Breast epithelium (tissue), 4 donors: ENCODE results near the gene TM9SF2. TPM values are rescaled to one million over a fixed set of nuclear protein-coding genes. Genes with fewer than 3 reads are reported as not detected.

Experiments
- DNase-seq, 2 donors: peaks; one replicate each; pipeline ENCODE4 v3.0.0-alpha.2; 2019; ENCODE audit warnings: low spot score in 2 of 2
- H3K27ac ChIP-seq, 2 donors: fragments of 200-600 bp; sonication (generic) in 1 of 2; one replicate each; pipeline ENCODE4 v1.5.1; 2016 to 2019; ENCODE audit warnings: mild to moderate bottlenecking in 1 of 2
- H3K27me3 ChIP-seq, 2 donors: fragments of 200-600 bp; sonication (generic) in 1 of 2; one replicate each; pipeline versions ENCODE4 v1.5.1 to v1.6.0; 2017 to 2019; ENCODE audit warnings: control low read depth in 1 of 2, mild to moderate bottlenecking in 1 of 2
- H3K36me3 ChIP-seq: fragments of 200-600 bp; one replicate; pipeline ENCODE4 v1.5.1; 2019
- H3K4me1 ChIP-seq, 2 donors: fragments of 200-600 bp; sonication (generic); one replicate each; pipeline ENCODE4 v1.5.1; 2016 to 2019; ENCODE audit warnings: control low read depth in 1 of 2
- H3K4me3 ChIP-seq, 3 donors: fragments of 200-600 bp; sonication (generic); 1 replicate in 2 of 3; 2 replicates in 1 of 3; pipeline ENCODE4 v1.5.1; 2016 to 2019; ENCODE audit warnings: mild to moderate bottlenecking in 3 of 3, moderate library complexity in 2 of 3
- H3K9me3 ChIP-seq, 2 donors: fragments of 200-600 bp; sonication (generic) in 1 of 2; one replicate each; pipeline ENCODE4 v1.5.1; 2016 to 2019; ENCODE audit warnings: control low read depth in 1 of 2
- POLR2A ChIP-seq: fragments of 450-650 bp; IDR thresholded peaks from one replicate; pipeline ENCODE4 v1.6.1; 2016; ENCODE audit warnings: antibody characterized with exemption, mild to moderate bottlenecking, moderate library complexity
- POLR2AphosphoS5 ChIP-seq, 3 donors: sonication (generic); formaldehyde crosslinking; IDR thresholded peaks; one replicate each; pipeline ENCODE4 v1.6.1; 2017; ENCODE audit warnings: antibody characterized with exemption in 3 of 3
- intact Hi-C: fragments of 100-400 bp; cut with DNase I; formaldehyde crosslinking; loops from one replicate; pipeline ENCODE4 v1.15.1; 2023; ENCODE audit warnings: low total_unique reads
- total RNA-seq, 3 donors: library from RNA; depleted of rRNA; stranded (reverse); fragments of >200 nt; gene quantifications; one replicate each; pipeline ENCODE4 v1.1.0, GENCODE V29; 2016
- TF ChIP-seq, protein P1 (sequence below), 3 donors: fragments of 450-650 bp; IDR thresholded peaks; one replicate each; pipeline ENCODE4 v1.5.1; 2016 to 2017; ENCODE audit warnings: antibody characterized with exemption in 3 of 3, mild to moderate bottlenecking in 3 of 3, moderate library complexity in 3 of 3

The TM9SF2 gene
- total RNA-seq, 3 donors from 2014 or later = 95.1 to 155 (median 107) TPM

DNA sequence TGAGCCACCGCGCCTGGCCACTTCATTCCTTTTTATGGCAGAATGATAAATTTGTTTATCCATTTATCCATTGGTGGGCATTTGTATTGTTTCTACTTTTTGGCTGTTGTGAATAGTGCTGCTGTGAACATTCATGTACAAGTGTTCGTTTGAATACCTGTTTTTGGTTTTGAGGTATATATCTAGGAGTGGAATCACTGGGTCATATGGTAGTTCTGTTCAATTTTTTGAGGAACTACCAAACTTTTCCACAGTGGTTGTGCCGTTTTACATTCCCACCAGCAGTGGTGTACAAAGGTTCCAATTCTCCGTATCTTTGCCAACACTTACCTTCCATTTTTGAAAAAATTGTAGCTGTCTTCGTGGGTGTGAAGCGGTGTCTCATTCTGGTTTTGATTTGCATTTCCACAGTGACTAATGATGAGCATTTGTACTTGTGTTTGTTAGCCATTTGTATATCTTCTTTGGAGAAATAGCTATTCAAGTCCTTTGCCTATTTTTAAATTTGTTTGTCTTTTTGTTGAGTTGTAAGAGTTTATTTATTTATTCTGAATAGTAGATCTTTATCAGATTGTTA lies 55.7 kb downstream of the TM9SF2 start:
- TF ChIP-seq POLR2A = no peak
- TF ChIP-seq POLR2AphosphoS5 (IDR thresholded peaks at IDR 0.05) = no peak
- TF ChIP-seq, protein P1, sequence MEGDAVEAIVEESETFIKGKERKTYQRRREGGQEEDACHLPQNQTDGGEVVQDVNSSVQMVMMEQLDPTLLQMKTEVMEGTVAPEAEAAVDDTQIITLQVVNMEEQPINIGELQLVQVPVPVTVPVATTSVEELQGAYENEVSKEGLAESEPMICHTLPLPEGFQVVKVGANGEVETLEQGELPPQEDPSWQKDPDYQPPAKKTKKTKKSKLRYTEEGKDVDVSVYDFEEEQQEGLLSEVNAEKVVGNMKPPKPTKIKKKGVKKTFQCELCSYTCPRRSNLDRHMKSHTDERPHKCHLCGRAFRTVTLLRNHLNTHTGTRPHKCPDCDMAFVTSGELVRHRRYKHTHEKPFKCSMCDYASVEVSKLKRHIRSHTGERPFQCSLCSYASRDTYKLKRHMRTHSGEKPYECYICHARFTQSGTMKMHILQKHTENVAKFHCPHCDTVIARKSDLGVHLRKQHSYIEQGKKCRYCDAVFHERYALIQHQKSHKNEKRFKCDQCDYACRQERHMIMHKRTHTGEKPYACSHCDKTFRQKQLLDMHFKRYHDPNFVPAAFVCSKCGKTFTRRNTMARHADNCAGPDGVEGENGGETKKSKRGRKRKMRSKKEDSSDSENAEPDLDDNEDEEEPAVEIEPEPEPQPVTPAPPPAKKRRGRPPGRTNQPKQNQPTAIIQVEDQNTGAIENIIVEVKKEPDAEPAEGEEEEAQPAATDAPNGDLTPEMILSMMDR (IDR thresholded peaks at IDR 0.05) = no peak
- Histone ChIP-seq H3K4me1 (no peaks in the 10 kb centered on the region), H3K27me3 (no peaks in the 10 kb centered on the region), H3K9me3 (no peaks in the 10 kb centered on the region), H3K36me3 (no peaks in the 10 kb centered on the region), H3K4me3 (no peak overlapping the region), H3K27ac (no peak overlapping the region)
- DNase-seq = no peak
- intact Hi-C loops = no loop called here

DNA sequence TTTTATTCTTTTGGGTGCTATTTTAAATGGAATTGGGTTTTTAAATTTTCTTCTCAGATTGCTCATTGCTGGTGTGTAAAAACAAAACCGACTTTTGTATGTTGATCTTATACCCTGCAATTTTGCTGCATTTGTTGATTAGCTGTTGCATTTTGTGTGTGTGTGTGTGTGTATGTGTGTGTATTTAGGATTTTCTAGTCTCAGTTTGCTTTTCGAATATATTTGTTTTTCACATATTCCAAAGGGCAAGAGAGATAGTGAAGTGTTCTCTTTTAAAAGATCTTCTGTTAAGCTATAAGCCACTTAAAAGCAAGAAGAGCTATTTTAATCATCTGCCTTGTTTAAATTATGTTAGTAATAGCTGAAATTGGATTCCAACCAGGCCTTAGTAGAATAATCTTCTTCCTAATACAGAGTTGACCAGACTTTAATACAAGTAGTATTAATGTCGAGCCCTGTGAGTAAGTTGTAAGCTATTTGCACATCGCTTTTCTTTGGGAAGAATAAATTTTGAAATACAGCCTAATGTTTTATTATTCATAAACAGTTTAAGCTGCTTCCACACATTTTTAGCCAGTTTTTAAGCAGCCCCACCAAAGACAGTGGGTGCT lies 57.4 kb downstream of the TM9SF2 start:
- H3K4me1 ChIP-seq = no peaks in the 10 kb centered on the region
- H3K9me3 ChIP-seq = no peaks in the 10 kb centered on the region
- H3K27ac ChIP-seq = no peak overlapping the region
- no peak overlapping the region for H3K4me3 ChIP-seq
- H3K36me3 ChIP-seq = peaks cover 2% of the 10 kb centered on the region
- H3K27me3 ChIP-seq = no peaks in the 10 kb centered on the region
- TF ChIP-seq, protein P1 (IDR thresholded peaks at IDR 0.05) = no peak
- no peak for TF ChIP-seq POLR2AphosphoS5 (IDR thresholded peaks at IDR 0.05)
- no peak for TF ChIP-seq POLR2A
- intact Hi-C loops = no loop called here
- DNase-seq = no peak

DNA sequence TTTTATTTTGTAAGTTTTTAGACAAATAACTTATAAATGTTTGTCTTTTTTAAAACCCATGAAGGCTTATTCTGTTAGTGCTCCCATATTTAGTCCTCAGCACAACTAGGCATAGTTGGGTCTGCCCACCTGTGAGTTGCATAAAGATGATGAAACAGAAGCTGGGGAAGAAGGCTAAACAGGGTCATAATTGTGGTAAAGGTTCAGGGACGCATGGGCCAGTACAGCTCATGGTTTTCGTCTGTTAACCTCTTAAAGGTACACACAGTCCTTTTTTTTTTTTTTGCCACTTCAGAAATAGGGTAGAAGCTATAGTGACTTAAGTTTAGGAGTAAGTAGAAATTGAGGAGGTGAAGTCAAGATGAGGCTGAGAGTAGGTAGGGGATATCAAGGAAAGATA lies 58.3 kb downstream of the TM9SF2 start:
- H3K36me3 ChIP-seq = peaks cover 3% of the 10 kb centered on the region
- no peak for DNase-seq
- TF ChIP-seq, protein P1 (IDR thresholded peaks at IDR 0.05) = no peak
- TF ChIP-seq POLR2AphosphoS5 (IDR thresholded peaks at IDR 0.05) = no peak
- TF ChIP-seq POLR2A = no peak
- no peak overlapping the region for H3K27ac ChIP-seq
- no peaks in the 10 kb centered on the region for H3K4me1 ChIP-seq
- H3K27me3 ChIP-seq = no peaks in the 10 kb centered on the region
- H3K9me3 ChIP-seq = no peaks in the 10 kb centered on the region
- intact Hi-C loops = no loop called here
- H3K4me3 ChIP-seq = no peak overlapping the region

DNA sequence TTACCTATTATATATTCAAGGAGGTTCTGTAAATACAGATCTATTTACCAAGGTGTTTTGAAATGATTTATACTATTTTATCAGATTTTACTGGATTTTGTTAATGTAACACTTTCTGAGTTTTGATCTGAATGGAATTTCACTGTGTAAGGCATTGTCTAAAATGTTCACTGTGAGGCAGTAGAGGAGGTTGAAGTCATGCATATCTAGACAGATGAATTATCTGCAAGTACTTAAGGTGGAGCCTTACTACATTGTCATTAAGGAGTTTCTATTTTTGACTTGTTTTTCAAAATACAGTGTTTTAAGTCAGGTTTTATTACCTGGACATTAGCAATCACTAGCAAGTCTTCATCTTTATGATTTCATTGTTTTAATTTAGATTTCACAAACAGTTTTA lies 62.1 kb downstream of the TM9SF2 start:
- peaks cover 0 to 3% of the 10 kb centered on the region in 2 donors for H3K9me3 ChIP-seq
- DNase-seq = no peak
- no peaks in the 10 kb centered on the region for H3K27me3 ChIP-seq
- no peak overlapping the region for H3K27ac ChIP-seq
- intact Hi-C loops = no loop called here
- H3K36me3 ChIP-seq = peaks cover 3% of the 10 kb centered on the region
- TF ChIP-seq, protein P1 (IDR thresholded peaks at IDR 0.05) = no peak
- no peak overlapping the region for H3K4me3 ChIP-seq
- no peaks in the 10 kb centered on the region for H3K4me1 ChIP-seq

DNA sequence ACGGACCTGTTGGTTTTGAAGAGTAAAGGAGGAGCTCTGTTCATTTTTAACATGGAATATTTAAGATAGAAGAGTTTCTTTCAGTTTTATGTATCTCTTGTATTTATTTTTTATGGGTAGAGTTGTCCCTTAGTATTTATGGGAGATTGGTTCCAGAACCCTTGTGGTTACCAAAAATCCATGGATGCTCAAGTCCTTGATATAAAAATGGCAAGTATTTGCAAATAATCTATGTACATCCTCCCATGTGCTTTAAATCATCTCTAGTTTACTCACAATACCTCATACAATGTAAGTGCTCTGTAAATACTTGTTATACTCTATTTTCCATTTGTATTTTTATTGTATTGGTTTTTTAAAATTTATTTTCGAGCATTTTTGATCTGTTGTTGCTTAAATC lies 63.1 kb downstream of the TM9SF2 start:
- TF ChIP-seq POLR2A (no peak), POLR2AphosphoS5 (IDR thresholded peaks at IDR 0.05) (no peak)
- TF ChIP-seq, protein P1 (IDR thresholded peaks at IDR 0.05) = no peak
- no peak for DNase-seq

More for the DNA sequence above, 63.1 kb downstream of the TM9SF2 start:
- Histone ChIP-seq H3K36me3 (peaks cover 3% of the 10 kb centered on the region), H3K9me3 (peaks cover 7 to 8% of the 10 kb centered on the region in 2 donors), H3K27ac (no peak overlapping the region), H3K4me3 (no peak overlapping the region), H3K4me1 (no peaks in the 10 kb centered on the region), H3K27me3 (no peaks in the 10 kb centered on the region)
- intact Hi-C loops = no loop called here
